ENCODE measurements around the gene DNER. TPM values are rescaled to one million over a fixed set of nuclear protein-coding genes. Genes with fewer than 3 reads are reported as not detected.

The DNER gene
- total RNA-seq, 3 donors from 2014 or later (not counting 1 experiment from before 2014, with no cell fraction given) = not detected

DNA sequence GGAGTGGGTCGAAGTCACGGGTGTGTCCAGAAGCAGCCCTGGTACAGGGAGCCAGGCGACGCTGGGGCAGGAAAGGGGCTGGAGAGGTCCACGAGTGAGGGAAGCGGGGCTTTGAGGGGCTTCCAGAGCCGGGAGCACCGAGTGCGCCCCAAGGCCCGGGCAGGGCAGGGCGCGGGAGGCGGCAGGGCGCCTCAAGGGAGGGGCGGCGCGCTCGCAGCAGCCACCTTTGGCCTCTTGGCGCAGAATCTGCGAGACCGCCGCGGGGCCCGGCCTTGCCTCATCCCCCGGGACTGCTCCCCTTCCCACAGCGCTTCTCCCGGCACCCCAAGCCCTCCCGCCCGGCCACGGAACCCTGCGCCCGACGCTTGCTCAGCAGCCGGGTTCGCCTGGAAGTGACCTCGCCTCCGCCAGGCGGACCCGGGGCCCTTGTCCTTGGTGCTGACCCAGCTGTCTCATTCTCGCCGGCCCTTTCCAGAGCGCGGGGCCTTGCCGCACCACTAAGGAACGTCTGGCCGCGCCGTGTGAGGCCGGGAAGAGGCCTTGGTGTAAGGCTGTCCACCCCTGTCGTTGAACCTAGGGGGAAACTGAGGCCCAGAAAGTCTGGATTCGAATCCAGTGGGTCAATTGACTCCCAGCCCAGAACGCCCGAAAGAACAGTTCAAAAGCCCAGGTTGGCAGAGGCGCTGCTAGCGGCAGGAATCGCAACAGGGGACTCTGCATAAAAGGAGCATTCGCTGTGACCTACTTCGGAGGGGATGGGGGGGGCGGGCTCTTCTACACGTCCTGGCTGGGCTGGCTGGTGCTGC lies 584 bp upstream of the DNER start:
- Histone ChIP-seq H3K4me1 (ENCODE audit: control insufficient read depth, insufficient read depth, low read length) (peaks cover 14% of the 10 kb centered on the region), H3K27me3 (ENCODE audit: control insufficient read depth, insufficient read depth, low read length) (peaks cover 37% of the 10 kb centered on the region), H3K9me3 (ENCODE audit: control insufficient read depth, insufficient read depth, low read length) (no peaks in the 10 kb centered on the region), H3K4me3 (ENCODE audit: low read length) (no peak overlapping the region), H3K36me3 (ENCODE audit: control insufficient read depth, insufficient read depth, low read length) (no peaks in the 10 kb centered on the region), H3K27ac (ENCODE audit: low read length) (no peak overlapping the region)
- Mint-ChIP-seq H3K27ac (no peak overlapping the region), H3K4me3 (peak overlapping the region; percentile 56), H3K27me3 (ENCODE audit: low read depth in 2 of 2) (peaks cover 53 to 74% of the 10 kb centered on the region in 2 donors), H3K4me1 (peaks cover 0 to 7% of the 10 kb centered on the region in 2 donors), H3K9me3 (no peaks in the 10 kb centered on the region), H3K36me3 (no peaks in the 10 kb centered on the region)
- WGBS (ENCODE audit: insufficient coverage) = 3% methylated on average over 60 of the region's 60 CpGs
- TF ChIP-seq, protein P1, sequence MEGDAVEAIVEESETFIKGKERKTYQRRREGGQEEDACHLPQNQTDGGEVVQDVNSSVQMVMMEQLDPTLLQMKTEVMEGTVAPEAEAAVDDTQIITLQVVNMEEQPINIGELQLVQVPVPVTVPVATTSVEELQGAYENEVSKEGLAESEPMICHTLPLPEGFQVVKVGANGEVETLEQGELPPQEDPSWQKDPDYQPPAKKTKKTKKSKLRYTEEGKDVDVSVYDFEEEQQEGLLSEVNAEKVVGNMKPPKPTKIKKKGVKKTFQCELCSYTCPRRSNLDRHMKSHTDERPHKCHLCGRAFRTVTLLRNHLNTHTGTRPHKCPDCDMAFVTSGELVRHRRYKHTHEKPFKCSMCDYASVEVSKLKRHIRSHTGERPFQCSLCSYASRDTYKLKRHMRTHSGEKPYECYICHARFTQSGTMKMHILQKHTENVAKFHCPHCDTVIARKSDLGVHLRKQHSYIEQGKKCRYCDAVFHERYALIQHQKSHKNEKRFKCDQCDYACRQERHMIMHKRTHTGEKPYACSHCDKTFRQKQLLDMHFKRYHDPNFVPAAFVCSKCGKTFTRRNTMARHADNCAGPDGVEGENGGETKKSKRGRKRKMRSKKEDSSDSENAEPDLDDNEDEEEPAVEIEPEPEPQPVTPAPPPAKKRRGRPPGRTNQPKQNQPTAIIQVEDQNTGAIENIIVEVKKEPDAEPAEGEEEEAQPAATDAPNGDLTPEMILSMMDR (IDR thresholded peaks at IDR 0.05) = no peak
- intact Hi-C loops (cut with micrococcal nuclease) = no loop called here
- ATAC-seq (peak in 2 of 3 donors; percentile 31 to 70), DNase-seq (peak in 1 of 2 donors; percentile 33)

- WGBS (ENCODE audit: insufficient coverage) = 3% methylated on average over 61 of the region's 61 CpGs
- ATAC-seq (no peak), DNase-seq (peak in 1 of 2 donors; percentile 3)
- peak overlapping the region; percentile 57 for H3K4me3 Mint-ChIP-seq
- peaks cover 0 to 7% of the 10 kb centered on the region in 2 donors for H3K4me1 Mint-ChIP-seq
- Histone ChIP-seq H3K36me3 (ENCODE audit: control insufficient read depth, insufficient read depth, low read length) (no peaks in the 10 kb centered on the region), H3K27ac (ENCODE audit: low read length) (no peak overlapping the region), H3K4me3 (ENCODE audit: low read length) (no peak overlapping the region), H3K4me1 (ENCODE audit: control insufficient read depth, insufficient read depth, low read length) (peaks cover 14% of the 10 kb centered on the region), H3K27me3 (ENCODE audit: control insufficient read depth, insufficient read depth, low read length) (peaks cover 36% of the 10 kb centered on the region), H3K9me3 (ENCODE audit: control insufficient read depth, insufficient read depth, low read length) (no peaks in the 10 kb centered on the region)
- intact Hi-C loops (cut with micrococcal nuclease) = no loop called here
- TF ChIP-seq, protein P1 (IDR thresholded peaks at IDR 0.05) = no peak
- H3K27me3 Mint-ChIP-seq (ENCODE audit: low read depth in 2 of 2) = peaks cover 45 to 66% of the 10 kb centered on the region in 2 donors
- no peaks in the 10 kb centered on the region for H3K9me3 Mint-ChIP-seq
- no peaks in the 10 kb centered on the region for H3K36me3 Mint-ChIP-seq
- no peak overlapping the region for H3K27ac Mint-ChIP-seq
These were observed 830 bp downstream of the DNER start for GRCh38 chr2:229713371-229714079.

DNA sequence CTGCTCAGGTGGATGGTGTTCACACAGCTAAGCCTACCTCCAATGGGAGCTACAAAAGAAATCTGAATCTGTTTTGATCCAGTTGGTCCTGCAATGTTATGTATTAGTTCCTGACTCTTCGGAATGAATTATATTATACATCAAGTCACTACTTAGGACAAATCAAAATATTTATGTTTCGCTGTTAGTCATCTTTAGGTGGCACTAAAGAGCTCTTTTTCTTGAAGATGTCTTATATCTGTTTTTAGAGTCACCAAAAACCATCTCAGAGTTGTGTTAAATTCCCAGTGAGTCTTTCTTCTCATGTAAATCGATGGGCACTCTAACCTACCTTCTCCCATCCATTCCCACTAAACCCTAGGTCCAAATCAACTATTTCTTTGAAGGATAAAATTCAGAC lies 2.2 kb downstream of the DNER start:
- H3K36me3 Mint-ChIP-seq = no peaks in the 10 kb centered on the region
- Histone ChIP-seq H3K27me3 (ENCODE audit: control insufficient read depth, insufficient read depth, low read length) (peaks cover 32% of the 10 kb centered on the region), H3K4me1 (ENCODE audit: control insufficient read depth, insufficient read depth, low read length) (peaks cover 14% of the 10 kb centered on the region), H3K4me3 (ENCODE audit: low read length) (no peak overlapping the region), H3K27ac (ENCODE audit: low read length) (no peak overlapping the region), H3K36me3 (ENCODE audit: control insufficient read depth, insufficient read depth, low read length) (no peaks in the 10 kb centered on the region), H3K9me3 (ENCODE audit: control insufficient read depth, insufficient read depth, low read length) (no peaks in the 10 kb centered on the region)
- WGBS (ENCODE audit: insufficient coverage) = 84% methylated on average over 2 of the region's 3 CpGs
- H3K9me3 Mint-ChIP-seq = no peaks in the 10 kb centered on the region
- intact Hi-C loops (cut with micrococcal nuclease) = no loop called here
- H3K4me1 Mint-ChIP-seq = peaks cover 0 to 7% of the 10 kb centered on the region in 2 donors
- TF ChIP-seq, protein P1 (IDR thresholded peaks at IDR 0.05) = no peak
- peaks cover 46 to 64% of the 10 kb centered on the region in 2 donors for H3K27me3 Mint-ChIP-seq (ENCODE audit: low read depth in 2 of 2)
- H3K4me3 Mint-ChIP-seq = no peak overlapping the region
- no peak overlapping the region for H3K27ac Mint-ChIP-seq
- no peak for ATAC-seq
- no peak for DNase-seq

Measured in natural killer cell (primary cell).